ENCODE measurements around the gene SRSF10. TPM values are rescaled to one million over a fixed set of nuclear protein-coding genes. Genes with fewer than 3 reads are reported as not detected.

SRSF10 gene
- total RNA-seq, 4 donors from 2014 or later = 86.3 to 224 (median 112) TPM

- Histone ChIP-seq H3K4me3 (no peak overlapping the region), H3K36me3 (no peaks in the 10 kb centered on the region), H3K27ac (peak overlapping the region in 2 of 4 donors; percentile 14 to 40), H3K27me3 (no peaks in the 10 kb centered on the region), H3K4me1 (peaks cover 0 to 13% (median 7%) of the 10 kb centered on the region in 4 donors), H3K9me3 (no peaks in the 10 kb centered on the region)
- TF ChIP-seq CTCF (IDR thresholded peaks at IDR 0.05) = no peak
- TF ChIP-seq POLR2A (IDR thresholded peaks at IDR 0.05) = no peak
- DNase-seq = peak in 2 of 3 donors; percentile 57 to 62
Observed at GRCh38 chr1:23957096-23957495, 23.0 kb downstream of the SRSF10 start.

GRCh38 chr1:23953020-23953419 lies 27.1 kb downstream of the SRSF10 start:
- no peak overlapping the region for H3K4me3 ChIP-seq
- TF ChIP-seq POLR2A (IDR thresholded peaks at IDR 0.05) = no peak
- TF ChIP-seq CTCF (IDR thresholded peaks at IDR 0.05) = no peak
- H3K27ac ChIP-seq = no peak overlapping the region
- no peaks in the 10 kb centered on the region for H3K27me3 ChIP-seq
- H3K4me1 ChIP-seq = peaks cover 0 to 3% (median 0%) of the 10 kb centered on the region in 4 donors
- DNase-seq = no peak
- H3K9me3 ChIP-seq = no peaks in the 10 kb centered on the region
- H3K36me3 ChIP-seq = no peaks in the 10 kb centered on the region

- TF ChIP-seq POLR2A (IDR thresholded peaks at IDR 0.05) (no peak), CTCF (IDR thresholded peaks at IDR 0.05) (no peak)
- no peak for DNase-seq
- Histone ChIP-seq H3K9me3 (peaks cover 0 to 3% (median 0%) of the 10 kb centered on the region in 4 donors), H3K4me3 (no peak overlapping the region), H3K36me3 (no peaks in the 10 kb centered on the region), H3K4me1 (no peaks in the 10 kb centered on the region), H3K27me3 (no peaks in the 10 kb centered on the region), H3K27ac (no peak overlapping the region)
Observed at GRCh38 chr1:23947366-23947765, 32.8 kb downstream of the SRSF10 start.

- no peaks in the 10 kb centered on the region for H3K4me1 ChIP-seq
- no peaks in the 10 kb centered on the region for H3K9me3 ChIP-seq
- H3K27me3 ChIP-seq = no peaks in the 10 kb centered on the region
- H3K4me3 ChIP-seq = no peak overlapping the region
- no peak for DNase-seq
- H3K36me3 ChIP-seq = no peaks in the 10 kb centered on the region
- TF ChIP-seq CTCF (IDR thresholded peaks at IDR 0.05) = no peak
- TF ChIP-seq POLR2A (IDR thresholded peaks at IDR 0.05) = no peak
- H3K27ac ChIP-seq = no peak overlapping the region
Observed at GRCh38 chr1:23936481-23937176, 43.5 kb downstream of the SRSF10 start.

- Histone ChIP-seq H3K4me1 (no peaks in the 10 kb centered on the region), H3K4me3 (no peak overlapping the region), H3K27me3 (no peaks in the 10 kb centered on the region), H3K27ac (peak overlapping the region in 2 of 4 donors; percentile 58 to 62), H3K9me3 (no peaks in the 10 kb centered on the region), H3K36me3 (no peaks in the 10 kb centered on the region)
- no peak for TF ChIP-seq CTCF (IDR thresholded peaks at IDR 0.05)
- no peak for TF ChIP-seq POLR2A (IDR thresholded peaks at IDR 0.05)
- no peak for DNase-seq
Observed at GRCh38 chr1:23931491-23931880, 48.6 kb downstream of the SRSF10 start.
